Adipocyte (in vitro differentiated cells): ENCODE measurements around the gene SNCA.

Experiments used
- DNase-seq: peaks from one replicate; pipeline ENCODE4 v3.0.0-alpha.2; 2015; ENCODE audit warnings: low read depth
- H3K27me3 ChIP-seq: replicated peaks from 2 replicates; pipeline ENCODE4 v1.7.0; 2013; ENCODE audit warnings: mild to moderate bottlenecking, low read length, moderate library complexity; ENCODE audit not compliant: control insufficient read depth, insufficient read depth
- H3K36me3 ChIP-seq: 2 replicates; pipeline ENCODE4 v1.7.0; 2013; ENCODE audit warnings: low read length, mild to moderate bottlenecking, moderate library complexity; ENCODE audit not compliant: control insufficient read depth, insufficient read depth, severe bottlenecking
- H3K4me1 ChIP-seq: 2 replicates; pipeline ENCODE4 v1.7.0; 2013; ENCODE audit warnings: mild to moderate bottlenecking, low read length, moderate library complexity; ENCODE audit not compliant: control insufficient read depth, insufficient read depth
- H3K4me3 ChIP-seq: 2 replicates; pipeline ENCODE4 v1.7.0; 2013; ENCODE audit warnings: mild to moderate bottlenecking, low read length, moderate library complexity
- H3K9ac ChIP-seq: 2 replicates; pipeline ENCODE4 v1.7.0; 2013; ENCODE audit warnings: mild to moderate bottlenecking, low read length, moderate library complexity
- H3K9me3 ChIP-seq: 2 replicates; pipeline ENCODE4 v1.7.0; 2013; ENCODE audit warnings: mild to moderate bottlenecking, low read length, moderate library complexity; ENCODE audit not compliant: control insufficient read depth

The SNCA gene

DNA sequence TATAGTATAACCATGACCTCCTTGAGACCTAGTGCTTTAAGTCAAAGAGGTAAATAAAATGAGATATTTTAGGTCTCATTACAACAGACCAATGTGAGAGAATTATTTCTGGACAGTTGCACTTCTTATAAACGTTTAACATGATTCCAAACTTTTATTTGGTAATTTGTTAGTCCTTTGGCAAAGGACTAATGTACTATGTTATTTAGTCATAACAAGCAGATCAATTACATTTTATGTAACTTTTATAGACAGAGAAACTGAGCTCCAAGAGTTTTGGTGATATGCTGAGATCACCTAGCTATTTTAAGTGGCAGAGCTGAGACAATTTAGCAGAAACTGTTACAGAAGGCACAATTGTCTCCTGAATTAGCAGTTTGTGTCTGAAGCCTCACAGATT, 2.6 kb upstream of the SNCA start:
- Histone ChIP-seq H3K27me3 (peaks cover 71% of the 10 kb centered on the region), H3K9me3 (no peaks in the 10 kb centered on the region)
- no peak for DNase-seq

DNA sequence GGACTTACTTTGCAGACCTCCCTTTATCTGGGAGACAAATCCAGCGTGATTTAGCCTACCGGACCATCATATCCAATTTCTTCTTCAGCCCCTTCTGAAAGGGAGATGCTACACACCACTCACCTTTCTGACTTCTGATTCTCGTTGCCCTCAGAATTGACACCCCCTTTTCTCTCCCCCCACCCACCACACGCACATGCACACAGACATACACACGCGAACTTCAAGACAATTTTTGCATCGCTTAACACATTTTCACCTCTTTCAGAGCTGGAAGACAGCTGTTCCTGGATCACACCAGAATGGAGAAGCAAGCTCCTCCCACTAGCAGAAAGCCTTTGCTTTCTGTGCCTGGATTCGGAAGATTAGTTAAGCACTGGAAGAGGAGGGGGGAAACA, 1.0 kb upstream of the SNCA start:
- Histone ChIP-seq H3K9me3 (no peaks in the 10 kb centered on the region), H3K9ac (no peak overlapping the region), H3K27me3 (peaks cover 76% of the 10 kb centered on the region), H3K4me1 (peaks cover 5% of the 10 kb centered on the region), H3K36me3 (no peaks in the 10 kb centered on the region), H3K4me3 (no peak overlapping the region)
- DNase-seq, result peak; percentile 25

More for the DNA sequence above, 2.6 kb upstream of the SNCA start:
- Histone ChIP-seq H3K9ac (no peak overlapping the region), H3K4me3 (no peak overlapping the region), H3K4me1 (peaks cover 5% of the 10 kb centered on the region), H3K36me3 (no peaks in the 10 kb centered on the region)

DNA sequence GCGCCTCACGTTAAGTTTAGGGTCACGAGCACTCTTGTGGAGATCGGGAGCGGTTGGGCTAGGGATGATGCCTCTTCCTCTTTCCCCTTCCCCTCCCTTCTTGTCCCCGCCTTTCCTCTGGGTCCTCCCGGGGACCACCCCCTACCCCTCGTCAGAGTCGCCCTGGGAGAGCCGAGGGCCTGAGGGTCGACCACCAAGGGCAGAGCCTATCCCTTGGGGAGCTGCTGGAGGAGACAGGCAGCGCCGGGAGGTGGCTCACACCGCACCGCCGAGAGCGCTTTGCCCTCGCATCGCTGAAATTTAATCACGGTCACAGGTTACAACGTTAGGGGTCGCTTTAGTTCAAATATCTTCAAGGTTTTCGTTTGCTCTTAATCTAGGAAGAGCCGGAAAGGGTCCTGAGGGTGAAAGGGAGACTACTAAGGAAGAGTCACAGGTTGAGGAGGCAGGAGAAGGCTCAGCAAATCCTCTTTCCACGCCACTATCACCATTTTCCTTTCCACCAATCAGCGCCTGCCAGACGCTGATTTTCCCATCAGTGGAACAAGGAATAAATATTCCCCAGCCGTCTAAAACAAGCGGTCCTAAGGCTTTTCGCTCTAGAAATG, 528 bp upstream of the SNCA start:
- peak; percentile 56 for DNase-seq
- Histone ChIP-seq H3K36me3 (no peaks in the 10 kb centered on the region), H3K27me3 (peaks cover 76% of the 10 kb centered on the region), H3K9me3 (no peaks in the 10 kb centered on the region), H3K9ac (no peak overlapping the region), H3K4me1 (peaks cover 5% of the 10 kb centered on the region), H3K4me3 (peak overlapping the region; percentile 67)

DNA sequence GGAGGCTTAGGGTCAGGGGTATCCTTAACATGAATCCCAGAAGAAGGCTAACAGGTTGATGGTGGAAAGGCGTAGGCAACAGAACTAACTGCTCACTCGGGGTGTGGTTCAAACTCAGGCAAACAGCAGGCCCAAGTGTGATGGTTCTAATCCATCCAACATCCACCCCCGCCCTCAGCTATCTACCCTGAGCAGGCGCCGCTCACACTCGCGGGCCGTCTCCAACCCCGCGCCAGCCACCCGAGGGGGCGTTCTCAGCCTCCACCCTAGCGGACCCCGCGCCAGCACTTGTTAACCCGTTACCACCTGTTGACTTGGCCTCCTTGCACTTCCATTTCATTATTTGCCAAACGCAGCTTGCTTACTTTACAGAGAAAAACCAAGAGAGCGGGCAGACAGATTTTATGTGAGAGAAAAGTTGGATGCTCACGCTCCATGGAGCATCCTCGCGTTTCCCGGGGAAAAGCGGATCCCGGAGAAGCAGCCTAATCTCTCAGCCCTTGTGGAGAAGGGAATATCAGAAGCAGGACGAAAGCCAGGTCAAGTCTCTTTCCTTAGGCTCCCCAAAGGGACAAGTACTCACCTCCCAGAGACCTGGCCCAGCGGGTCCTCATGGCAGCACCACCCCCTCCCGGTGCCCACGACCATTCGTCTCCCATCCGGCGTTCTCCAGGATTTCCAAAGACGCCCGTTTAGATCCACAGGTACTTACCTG, 773 bp downstream of the SNCA start:
- Histone ChIP-seq H3K4me1 (peaks cover 5% of the 10 kb centered on the region), H3K27me3 (peaks cover 63% of the 10 kb centered on the region), H3K4me3 (peak overlapping the region; percentile 67), H3K36me3 (no peaks in the 10 kb centered on the region), H3K9me3 (no peaks in the 10 kb centered on the region), H3K9ac (no peak overlapping the region)
- DNase-seq, result peak; percentile 7

DNA sequence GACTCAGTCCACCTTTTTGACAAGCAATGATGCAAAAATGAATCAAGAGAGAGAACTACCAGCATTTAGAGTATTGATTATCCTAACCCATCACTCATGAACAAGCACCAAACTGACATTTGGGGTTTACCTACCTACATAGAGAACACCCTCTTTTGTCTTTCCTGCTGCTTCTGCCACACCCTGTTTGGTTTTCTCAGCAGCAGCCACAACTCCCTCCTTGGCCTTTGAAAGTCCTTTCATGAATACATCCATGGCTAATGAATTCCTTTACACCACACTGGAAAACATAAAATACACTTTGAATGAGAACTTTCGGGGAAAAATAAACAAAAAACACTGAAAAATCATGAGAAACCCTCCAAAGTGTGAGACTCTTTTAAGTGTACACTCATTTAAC, 1.5 kb downstream of the SNCA start:
- H3K9me3 ChIP-seq, result no peaks in the 10 kb centered on the region
- H3K36me3 ChIP-seq, result no peaks in the 10 kb centered on the region
- H3K9ac ChIP-seq, result no peak overlapping the region
- peaks cover 57% of the 10 kb centered on the region for H3K27me3 ChIP-seq
- DNase-seq, result no peak
- no peak overlapping the region for H3K4me3 ChIP-seq
- H3K4me1 ChIP-seq, result peaks cover 5% of the 10 kb centered on the region

DNA sequence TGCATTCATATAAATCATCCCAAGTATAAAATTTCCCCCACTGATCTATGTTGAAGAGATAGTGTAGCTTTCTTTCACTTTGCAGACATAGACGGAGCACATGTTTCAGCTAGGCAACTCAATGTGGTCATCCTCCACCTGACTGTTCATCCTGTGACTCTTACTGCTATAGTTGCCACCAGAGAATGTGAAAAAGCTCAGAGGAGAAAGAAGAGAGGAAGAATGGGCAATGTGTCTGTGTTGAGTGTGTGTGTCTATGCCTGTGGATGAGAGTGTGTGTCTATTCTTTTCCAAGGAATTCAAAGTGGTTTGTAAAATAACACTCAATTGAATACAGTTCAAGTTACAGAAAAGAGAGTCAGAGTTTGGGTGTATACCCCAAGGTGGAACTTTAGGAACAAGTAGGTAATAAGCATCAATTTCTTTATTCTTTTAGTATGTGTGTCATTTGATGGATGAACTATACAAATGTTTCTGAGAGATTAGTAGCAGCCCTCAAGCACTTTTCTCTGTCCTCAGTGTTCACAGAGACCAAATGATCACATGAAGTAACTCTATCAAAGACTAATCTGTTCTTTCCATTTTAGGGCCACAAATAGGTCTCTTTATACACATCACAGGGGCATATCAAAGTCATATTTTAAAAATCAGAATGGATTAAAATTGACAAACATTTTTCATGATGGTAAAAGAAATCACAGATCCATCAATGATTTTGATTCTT, 2.3 kb downstream of the SNCA start:
- H3K36me3 ChIP-seq, result no peaks in the 10 kb centered on the region
- H3K9ac ChIP-seq, result no peak overlapping the region
- H3K27me3 ChIP-seq, result peaks cover 49% of the 10 kb centered on the region
- no peak overlapping the region for H3K4me3 ChIP-seq
- DNase-seq, result no peak
- H3K9me3 ChIP-seq, result no peaks in the 10 kb centered on the region
- H3K4me1 ChIP-seq, result peaks cover 10% of the 10 kb centered on the region

DNA sequence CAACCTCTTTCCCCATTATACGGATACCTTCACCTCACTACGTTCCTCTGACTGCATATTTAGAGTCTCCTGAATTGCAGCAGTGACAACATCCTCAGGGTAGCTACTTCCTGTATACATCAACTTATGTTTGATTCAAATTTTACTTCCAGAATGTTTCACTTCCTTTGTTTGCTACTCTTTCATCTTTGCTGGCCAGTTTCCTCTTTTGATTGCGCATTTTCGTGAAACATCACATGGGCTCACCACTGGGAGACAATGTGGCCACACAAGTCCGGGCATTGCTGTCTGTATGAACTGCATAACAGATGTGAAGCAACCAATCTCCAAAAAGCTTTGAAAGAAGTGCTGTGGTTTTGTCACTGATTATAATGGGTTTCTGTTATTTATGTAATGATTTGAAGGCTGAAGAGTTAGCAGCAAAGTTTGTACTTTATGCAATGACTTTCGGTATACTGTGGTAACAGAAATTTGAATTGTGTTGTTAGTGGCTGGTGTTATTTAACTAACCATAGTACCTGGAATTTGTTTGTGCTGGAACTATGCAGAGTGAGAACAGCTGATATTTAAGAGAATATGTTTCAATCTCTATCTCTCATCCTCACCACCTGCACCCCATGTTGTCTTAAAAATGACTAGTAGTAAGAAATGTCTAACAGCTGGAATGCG, 7.4 kb downstream of the SNCA start:
- Histone ChIP-seq H3K4me3 (no peak overlapping the region), H3K9ac (no peak overlapping the region), H3K36me3 (no peaks in the 10 kb centered on the region), H3K9me3 (no peaks in the 10 kb centered on the region), H3K4me1 (peaks cover 5% of the 10 kb centered on the region), H3K27me3 (peaks cover 6% of the 10 kb centered on the region)
- DNase-seq, result peak; percentile 30

DNA sequence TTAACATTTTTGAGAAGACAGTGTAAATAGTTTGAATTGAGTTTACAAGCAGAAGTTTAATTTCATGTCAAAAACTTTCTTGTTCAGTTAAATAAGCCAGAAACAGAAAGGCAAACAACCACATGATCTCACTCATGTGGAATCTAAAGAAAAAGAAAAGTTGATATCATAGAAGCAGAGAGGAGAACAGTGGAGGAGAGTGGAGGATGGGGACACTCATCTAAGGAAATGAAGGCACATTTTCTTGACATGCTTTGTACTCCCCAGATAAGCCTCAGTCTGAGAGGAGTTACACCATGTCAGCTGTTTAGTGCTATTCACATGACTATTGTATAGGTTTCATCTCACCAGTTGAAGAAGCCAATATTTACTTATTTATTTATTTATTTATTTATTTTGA, 13.5 kb downstream of the SNCA start:
- Histone ChIP-seq H3K4me1 (peaks cover 2% of the 10 kb centered on the region), H3K27me3 (no peaks in the 10 kb centered on the region), H3K4me3 (no peak overlapping the region), H3K9ac (no peak overlapping the region), H3K9me3 (no peaks in the 10 kb centered on the region), H3K36me3 (no peaks in the 10 kb centered on the region)
- peak; percentile 59 for DNase-seq

DNA sequence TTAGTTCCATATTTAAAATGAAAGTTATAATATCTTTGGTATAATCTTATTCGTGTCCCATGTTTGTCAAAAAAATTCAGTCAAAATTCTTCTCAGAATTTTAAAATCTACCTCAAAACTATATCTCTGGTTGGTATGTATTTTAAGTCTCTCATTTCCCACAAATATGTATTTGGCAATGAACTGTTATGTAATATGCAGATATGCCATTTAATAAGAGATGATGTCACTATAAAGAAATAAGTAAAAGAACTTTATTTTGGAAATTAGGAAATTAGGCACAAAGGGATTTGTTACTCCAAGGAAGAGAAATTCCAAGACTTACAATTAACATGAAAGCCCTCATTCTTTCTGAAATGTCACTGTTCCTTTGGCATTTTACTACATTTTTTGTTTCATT, 15.3 kb downstream of the SNCA start:
- no peak overlapping the region for H3K4me3 ChIP-seq
- no peaks in the 10 kb centered on the region for H3K27me3 ChIP-seq
- no peaks in the 10 kb centered on the region for H3K9me3 ChIP-seq
- DNase-seq, result no peak
- no peaks in the 10 kb centered on the region for H3K36me3 ChIP-seq
- peaks cover 2% of the 10 kb centered on the region for H3K4me1 ChIP-seq
- no peak overlapping the region for H3K9ac ChIP-seq

DNA sequence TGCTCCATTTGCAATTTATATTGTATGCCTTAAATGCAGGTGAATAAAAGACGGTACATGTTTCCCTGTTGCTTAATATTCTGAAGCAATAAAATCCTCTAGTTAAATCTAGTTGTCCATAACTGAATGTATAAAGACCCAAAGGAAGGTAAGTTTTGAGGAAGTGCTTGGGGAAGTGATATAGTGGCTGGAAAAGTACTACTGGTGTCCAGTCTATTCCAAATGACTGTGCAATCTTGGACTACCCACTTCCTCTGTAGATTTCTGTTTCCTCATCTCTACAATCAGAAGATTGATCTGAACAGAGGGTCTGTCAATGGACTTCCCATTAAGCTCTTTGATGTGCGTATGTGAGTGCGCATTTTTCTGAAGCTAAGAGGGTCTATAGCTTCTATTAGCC, 17.0 kb downstream of the SNCA start:
- Histone ChIP-seq H3K27me3 (no peaks in the 10 kb centered on the region), H3K4me1 (peaks cover 2% of the 10 kb centered on the region), H3K36me3 (no peaks in the 10 kb centered on the region), H3K9me3 (no peaks in the 10 kb centered on the region), H3K9ac (no peak overlapping the region), H3K4me3 (no peak overlapping the region)
- no peak for DNase-seq

DNA sequence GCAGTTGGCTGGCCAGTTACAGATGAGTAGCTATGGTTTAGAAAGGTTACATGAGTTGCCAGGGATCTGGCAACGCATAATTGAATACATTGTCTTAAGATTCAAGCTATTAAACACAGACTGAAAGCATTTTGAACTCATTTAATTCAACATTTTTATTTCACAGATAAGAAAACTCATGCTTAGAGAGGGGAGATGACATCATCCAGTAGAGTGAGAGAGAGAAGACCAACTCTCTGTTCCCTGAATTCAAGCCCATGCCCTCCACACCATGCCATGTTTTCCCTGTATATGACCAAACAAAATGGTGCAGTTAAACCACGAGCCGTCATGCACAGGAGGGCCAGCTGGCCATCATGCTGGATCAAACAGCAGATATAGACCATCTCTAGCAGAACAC, 22.6 kb downstream of the SNCA start:
- Histone ChIP-seq H3K9me3 (no peaks in the 10 kb centered on the region), H3K4me3 (no peak overlapping the region), H3K9ac (no peak overlapping the region), H3K36me3 (no peaks in the 10 kb centered on the region), H3K4me1 (no peaks in the 10 kb centered on the region), H3K27me3 (no peaks in the 10 kb centered on the region)
- DNase-seq, result no peak
